GM20431 (cell line): ENCODE results near the gene TCEAL1.
"Not testable (repeated sequence)": the region's sequence is repeated elsewhere in the genome, so short reads cannot be mapped to it uniquely, and the experiment has no call there.

Experiments used
- in situ Hi-C: fragments of 300-500 bp; cut with MseI, MboI; formaldehyde crosslinking; loops from one replicate; pipeline ENCODE4 v1.15.0; 2020; ENCODE audit warnings: low sequenced_read_pairs; ENCODE audit not compliant: unreplicated experiment

Gene TCEAL1, protein sequence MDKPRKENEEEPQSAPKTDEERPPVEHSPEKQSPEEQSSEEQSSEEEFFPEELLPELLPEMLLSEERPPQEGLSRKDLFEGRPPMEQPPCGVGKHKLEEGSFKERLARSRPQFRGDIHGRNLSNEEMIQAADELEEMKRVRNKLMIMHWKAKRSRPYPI

GRCh38 chrX:103628386-103629317 lies at the start of gene TCEAL1:
Gene TCEAL1, plus strand, starts transcription at chrX:103628975. Its CDS starts 942 bp downstream, at chrX:103629917.
- in situ Hi-C loops, result no loop called here

DNA sequence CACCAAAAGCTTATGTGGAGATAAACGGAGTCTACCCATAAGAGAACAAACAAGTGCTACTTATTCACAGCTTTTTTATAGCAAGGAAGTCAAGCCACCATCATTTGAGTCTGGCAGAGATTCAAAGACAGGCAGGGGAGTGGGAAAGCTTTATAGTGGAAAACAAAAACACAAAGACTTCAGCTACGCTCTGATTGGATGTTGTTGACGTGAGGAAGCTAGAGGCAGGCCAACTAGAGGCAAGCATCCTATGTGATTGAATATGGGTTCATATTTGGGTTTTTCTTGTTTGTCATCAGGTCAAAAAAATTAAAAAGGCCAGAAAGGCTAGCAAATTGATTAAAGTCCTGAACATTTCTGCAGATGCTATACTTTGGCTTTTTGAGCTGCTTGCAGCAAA lies 44.2 kb upstream of the TCEAL1 start:
- in situ Hi-C loops, result no loop called here

DNA sequence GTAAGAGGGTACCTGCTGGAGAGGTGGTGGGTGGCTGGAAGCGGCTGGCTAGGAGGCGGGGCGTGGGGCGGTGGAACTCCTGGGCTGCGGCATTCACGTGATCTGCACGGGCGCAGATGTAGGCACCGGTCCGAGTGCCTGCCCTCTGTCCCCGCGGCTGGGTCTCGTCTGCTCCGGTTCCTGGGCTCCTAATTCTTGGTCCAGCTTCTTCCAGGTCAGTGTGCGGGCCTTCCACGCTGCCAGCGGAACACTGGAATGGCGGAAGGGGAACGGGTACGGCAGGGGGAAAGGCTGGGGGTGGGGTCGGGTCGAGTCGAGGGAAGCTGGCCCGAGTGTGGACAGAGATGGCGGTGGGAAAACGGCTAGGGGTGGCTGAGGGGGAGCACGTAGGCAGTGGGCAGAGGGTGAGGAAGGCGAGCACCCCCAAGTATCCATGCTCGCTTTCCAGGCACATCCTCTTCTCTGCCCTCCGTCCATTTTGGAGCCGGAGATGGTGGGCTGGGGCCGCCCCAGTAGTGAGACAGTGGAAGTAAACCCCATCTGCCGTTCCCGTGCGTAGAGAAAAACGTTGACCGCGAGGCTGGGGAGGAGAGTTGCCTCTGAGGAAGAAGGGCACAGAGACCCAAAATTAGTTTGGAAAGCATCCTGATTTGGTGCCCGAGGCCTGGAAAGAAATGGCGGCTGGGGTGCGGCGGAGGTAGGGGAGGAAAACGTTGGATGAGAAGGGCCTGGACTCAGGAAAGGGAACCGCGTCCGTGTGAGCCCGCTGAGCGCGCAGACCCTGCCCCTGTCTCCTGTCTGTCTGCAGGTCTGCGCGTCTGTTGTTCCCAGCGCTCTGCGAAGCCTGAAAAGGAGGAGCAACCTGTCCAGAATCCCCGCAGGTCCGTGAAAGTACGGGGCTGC lies 43.1 kb upstream of the TCEAL1 start, which contains the start of gene TCEAL4:
TSS of gene TCEAL4 (plus strand) at position 105 of the 903 bp plus-strand sequence. CDS start 1,161 bp downstream, outside the sequence.
- in situ Hi-C loops, result no loop called here

DNA sequence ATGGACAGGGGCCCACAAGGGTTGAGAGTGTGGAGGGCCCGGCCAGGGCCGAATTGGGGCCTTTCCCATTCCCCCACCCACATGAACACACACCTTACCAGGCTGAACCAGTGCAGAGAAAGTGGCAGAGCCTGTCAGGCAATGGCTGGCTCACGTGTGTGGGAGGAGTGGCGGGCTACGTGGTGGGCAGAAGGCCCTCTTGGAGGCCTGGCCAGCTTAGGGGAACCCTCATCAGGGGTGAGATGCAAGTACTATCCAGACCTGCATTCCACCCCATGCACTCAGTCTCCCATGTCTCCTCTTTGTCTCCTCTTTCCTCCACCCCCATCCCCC lies 42.5 kb upstream of the TCEAL1 start:
- in situ Hi-C loops, result no loop called here

DNA sequence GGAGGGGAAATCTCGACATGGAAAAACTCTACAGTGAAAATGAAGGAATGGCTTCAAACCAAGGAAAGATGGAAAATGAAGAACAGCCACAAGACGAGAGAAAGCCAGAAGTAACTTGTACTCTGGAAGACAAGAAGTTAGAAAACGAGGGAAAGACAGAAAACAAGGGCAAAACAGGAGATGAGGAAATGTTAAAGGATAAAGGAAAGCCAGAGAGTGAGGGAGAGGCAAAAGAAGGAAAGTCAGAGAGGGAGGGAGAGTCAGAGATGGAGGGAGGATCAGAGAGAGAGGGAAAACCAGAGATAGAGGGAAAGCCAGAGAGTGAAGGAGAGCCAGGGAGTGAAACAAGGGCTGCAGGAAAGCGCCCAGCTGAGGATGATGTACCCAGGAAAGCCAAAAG lies 42.1 kb upstream of the TCEAL1 start:
- in situ Hi-C loops, result no loop called here

DNA sequence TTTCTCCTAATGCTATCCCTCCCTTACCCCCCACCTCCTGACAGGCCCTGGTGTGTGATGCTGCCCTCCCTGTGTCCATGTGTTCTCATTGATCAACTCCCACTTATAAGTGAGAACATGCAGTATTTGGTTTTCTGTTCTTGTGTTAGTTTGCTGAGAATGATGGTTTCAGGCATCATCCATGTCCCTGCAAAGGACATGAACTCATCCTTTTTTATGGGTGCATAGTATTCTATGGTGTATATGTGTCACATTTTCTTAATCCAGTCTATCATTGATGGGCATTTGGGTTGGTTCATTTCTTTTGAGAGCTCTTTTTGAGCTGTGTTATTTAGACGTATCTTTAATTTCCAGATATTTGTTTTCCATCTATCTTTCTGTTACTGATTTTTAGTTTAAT lies 36.5 kb upstream of the TCEAL1 start:
- in situ Hi-C loops, result not testable (repeated sequence)

GRCh38 chrX:103595202-103595601 lies 33.6 kb upstream of the TCEAL1 start:
- in situ Hi-C loops, result not testable (repeated sequence)

GRCh38 chrX:103607364-103608305 lies 21.1 kb upstream of the TCEAL1 start, which contains the start of gene TCEAL3:
Gene TCEAL3, plus strand, starts transcription at chrX:103607963. Its CDS starts 1,102 bp downstream, at chrX:103609065.
- in situ Hi-C loops, result no loop called here

DNA sequence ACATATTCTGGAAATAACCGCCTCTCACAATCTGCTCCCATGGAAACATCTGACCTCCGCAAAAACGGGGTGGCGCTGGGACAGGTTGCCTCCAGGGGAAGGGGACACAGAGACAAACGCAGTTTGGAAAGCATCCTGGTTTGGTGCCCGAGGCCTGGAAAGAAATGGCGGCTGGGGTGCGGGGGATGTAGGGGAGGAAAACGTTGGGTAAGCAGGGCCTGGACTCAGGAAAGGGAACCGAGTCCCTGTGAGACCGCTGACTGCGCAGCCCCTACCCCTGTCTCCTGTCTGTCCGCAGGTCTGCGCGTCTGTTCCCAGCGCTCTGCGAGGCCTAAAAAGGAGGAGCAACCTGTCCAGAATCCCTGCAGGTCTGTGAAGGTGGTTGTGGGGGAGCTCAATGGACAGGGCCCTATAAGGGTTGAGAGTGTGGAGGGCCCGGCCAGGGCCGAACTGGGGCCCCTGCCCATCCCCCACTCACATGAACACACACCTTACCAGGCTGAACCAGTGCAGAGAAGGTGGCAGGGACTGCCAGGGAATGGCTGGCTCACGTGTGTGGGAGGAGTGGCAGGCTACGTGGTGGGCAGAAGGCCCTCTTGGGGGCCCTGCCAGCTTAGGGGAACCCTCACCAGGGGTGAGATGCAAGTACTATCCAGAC lies 20.3 kb upstream of the TCEAL1 start:
- in situ Hi-C loops, result no loop called here

DNA sequence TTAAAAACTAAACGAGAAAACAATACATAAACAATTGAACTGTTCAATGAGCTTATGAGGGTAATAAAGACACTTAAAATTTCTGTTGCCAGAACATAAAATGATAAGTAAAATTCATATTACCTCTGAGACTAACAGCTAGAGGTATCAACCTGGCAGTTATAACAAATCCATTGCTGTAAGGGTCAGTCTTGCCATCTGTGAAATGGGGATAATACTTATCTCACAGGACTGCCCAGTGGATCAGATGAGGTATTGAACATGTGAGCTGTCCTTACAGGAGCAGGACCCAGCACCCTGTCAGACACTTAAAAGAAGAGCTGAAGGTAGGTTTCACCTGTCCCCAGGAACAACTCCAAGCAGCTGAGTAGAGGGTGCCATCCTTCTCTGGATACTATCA lies 18.5 kb upstream of the TCEAL1 start:
- in situ Hi-C loops, result no loop called here

- in situ Hi-C loops, result no loop called here
These were observed 15.3 kb upstream of the TCEAL1 start for GRCh38 chrX:103613362-103613890.

DNA sequence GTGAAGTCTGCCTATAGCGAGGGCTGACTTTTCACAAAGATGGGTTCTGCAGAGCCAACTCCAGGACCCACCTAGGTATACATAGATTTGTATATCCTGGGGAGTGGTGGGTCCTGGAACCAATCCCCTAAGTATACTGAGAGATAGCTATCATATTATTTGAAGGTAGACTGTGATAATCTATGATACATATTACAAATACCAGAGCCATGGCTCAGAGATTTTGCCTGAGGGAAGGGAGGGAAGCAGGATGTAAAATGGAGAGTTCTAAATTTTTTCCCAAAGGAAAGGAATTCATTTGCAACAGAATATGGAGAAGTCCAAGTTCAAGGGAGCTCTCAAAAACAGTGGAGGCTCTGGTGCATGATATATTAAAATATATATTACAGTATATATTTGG lies 13.8 kb upstream of the TCEAL1 start:
- in situ Hi-C loops, result no loop called here

- in situ Hi-C loops, result no loop called here
These were observed 12.9 kb upstream of the TCEAL1 start for GRCh38 chrX:103615781-103616371.

- in situ Hi-C loops, result no loop called here
These were observed 12.0 kb upstream of the TCEAL1 start for GRCh38 chrX:103616676-103617186.

DNA sequence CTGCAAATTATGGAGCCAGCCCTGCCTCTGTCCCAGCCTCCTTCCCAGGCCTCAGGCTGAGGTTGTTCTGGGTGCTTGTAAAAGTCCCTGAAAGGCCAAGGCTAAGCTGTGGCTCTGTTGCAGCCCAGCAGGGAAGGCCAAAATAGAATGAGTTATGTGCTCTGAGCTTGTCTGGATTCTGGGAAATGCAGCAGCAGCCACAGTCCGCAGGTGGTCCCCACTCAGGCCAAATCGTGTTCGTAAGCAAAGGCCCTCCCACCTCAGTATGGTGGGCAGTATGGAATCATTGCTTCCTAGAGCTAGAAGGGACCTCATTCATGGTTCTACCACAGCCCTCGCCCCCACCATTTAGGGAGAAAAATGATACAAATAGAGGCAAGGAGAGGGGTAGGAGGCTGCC lies 4.7 kb upstream of the TCEAL1 start:
- in situ Hi-C loops, result no loop called here

- in situ Hi-C loops, result no loop called here
These were observed 1.9 kb upstream of the TCEAL1 start for GRCh38 chrX:103626855-103627254.

DNA sequence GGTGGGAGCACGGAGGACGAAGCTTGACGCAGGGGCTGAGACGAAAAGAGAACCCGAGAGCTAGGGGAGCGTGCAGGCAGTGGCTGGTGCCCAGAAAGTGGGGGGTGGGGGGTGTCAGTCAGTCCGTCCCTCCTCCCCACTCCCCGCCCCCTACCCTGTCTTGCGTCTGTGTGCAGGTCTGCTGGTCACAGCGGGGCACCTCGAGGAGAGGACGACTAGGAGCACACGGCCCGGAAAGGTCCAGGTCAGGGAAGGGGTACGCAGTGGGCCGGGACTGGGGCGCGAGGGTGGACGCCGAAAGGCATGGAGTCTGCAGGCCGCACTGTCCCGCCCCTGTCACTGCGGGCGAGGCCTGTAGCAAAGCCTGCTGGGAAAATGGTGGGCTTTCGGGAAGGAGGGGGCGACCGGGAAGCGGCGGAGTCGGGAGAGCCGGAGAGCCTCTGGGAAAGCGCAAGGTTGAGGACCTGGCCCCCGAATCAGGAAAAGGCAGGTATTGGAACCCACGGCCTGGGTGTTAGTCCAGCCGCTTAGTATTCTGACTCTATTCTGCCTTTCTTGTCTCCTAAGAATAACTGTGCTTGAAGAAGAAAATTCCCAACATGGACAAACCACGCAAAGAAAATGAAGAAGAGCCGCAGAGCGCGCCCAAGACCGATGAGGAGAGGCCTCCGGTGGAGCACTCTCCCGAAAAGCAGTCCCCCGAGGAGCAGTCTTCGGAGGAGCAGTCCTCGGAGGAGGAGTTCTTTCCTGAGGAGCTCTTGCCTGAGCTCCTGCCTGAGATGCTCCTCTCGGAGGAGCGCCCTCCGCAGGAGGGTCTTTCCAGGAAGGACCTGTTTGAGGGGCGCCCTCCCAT lies 769 bp downstream of the TCEAL1 start:
- in situ Hi-C loops, result no loop called here
